ENCODE measurements around the gene NT5M. TPM values are rescaled to one million over a fixed set of nuclear protein-coding genes. Genes with fewer than 3 reads are reported as not detected.

NT5M gene
- total RNA-seq, 1 donor from 2014 or later, result 4.2 TPM

GRCh38 chr17:17347234-17347955 is 44.2 kb downstream of the NT5M start:
- Histone ChIP-seq H3K27me3 (ENCODE audit: control insufficient read depth in 3 of 3, insufficient read depth in 3 of 3, low read length in 3 of 3) (peaks cover 0 to 3% (median 3%) of the 10 kb centered on the region in 3 donors), H3K9ac (ENCODE audit: low read depth in 1 of 3, low read length in 3 of 3) (no peak overlapping the region), H3K4me3 (ENCODE audit: low read length in 3 of 3) (no peak overlapping the region), H3K27ac (ENCODE audit: low read depth, low read length) (no peak overlapping the region), H3K4me1 (ENCODE audit: control insufficient read depth in 3 of 3, insufficient read depth in 3 of 3, low read length in 3 of 3) (peaks cover 9 to 24% (median 20%) of the 10 kb centered on the region in 3 donors), H3K9me3 (ENCODE audit: control insufficient read depth in 3 of 3, low read length in 3 of 3) (no peaks in the 10 kb centered on the region), H3K36me3 (ENCODE audit: control insufficient read depth in 3 of 3, insufficient read depth in 3 of 3, low read length in 3 of 3) (peaks cover 0 to 3% (median 0%) of the 10 kb centered on the region in 3 donors)

- Histone ChIP-seq H3K4me1 (ENCODE audit: control insufficient read depth in 3 of 3, insufficient read depth in 3 of 3, low read length in 3 of 3) (peaks cover 9 to 24% (median 20%) of the 10 kb centered on the region in 3 donors), H3K27ac (ENCODE audit: low read depth, low read length) (no peak overlapping the region), H3K9ac (ENCODE audit: low read depth in 1 of 3, low read length in 3 of 3) (no peak overlapping the region), H3K9me3 (ENCODE audit: control insufficient read depth in 3 of 3, low read length in 3 of 3) (no peaks in the 10 kb centered on the region), H3K27me3 (ENCODE audit: control insufficient read depth in 3 of 3, insufficient read depth in 3 of 3, low read length in 3 of 3) (peaks cover 0 to 3% (median 3%) of the 10 kb centered on the region in 3 donors), H3K4me3 (ENCODE audit: low read length in 3 of 3) (no peak overlapping the region), H3K36me3 (ENCODE audit: control insufficient read depth in 3 of 3, insufficient read depth in 3 of 3, low read length in 3 of 3) (no peaks in the 10 kb centered on the region)
These were observed 45.0 kb downstream of the NT5M start for GRCh38 chr17:17347956-17348871.

DNA sequence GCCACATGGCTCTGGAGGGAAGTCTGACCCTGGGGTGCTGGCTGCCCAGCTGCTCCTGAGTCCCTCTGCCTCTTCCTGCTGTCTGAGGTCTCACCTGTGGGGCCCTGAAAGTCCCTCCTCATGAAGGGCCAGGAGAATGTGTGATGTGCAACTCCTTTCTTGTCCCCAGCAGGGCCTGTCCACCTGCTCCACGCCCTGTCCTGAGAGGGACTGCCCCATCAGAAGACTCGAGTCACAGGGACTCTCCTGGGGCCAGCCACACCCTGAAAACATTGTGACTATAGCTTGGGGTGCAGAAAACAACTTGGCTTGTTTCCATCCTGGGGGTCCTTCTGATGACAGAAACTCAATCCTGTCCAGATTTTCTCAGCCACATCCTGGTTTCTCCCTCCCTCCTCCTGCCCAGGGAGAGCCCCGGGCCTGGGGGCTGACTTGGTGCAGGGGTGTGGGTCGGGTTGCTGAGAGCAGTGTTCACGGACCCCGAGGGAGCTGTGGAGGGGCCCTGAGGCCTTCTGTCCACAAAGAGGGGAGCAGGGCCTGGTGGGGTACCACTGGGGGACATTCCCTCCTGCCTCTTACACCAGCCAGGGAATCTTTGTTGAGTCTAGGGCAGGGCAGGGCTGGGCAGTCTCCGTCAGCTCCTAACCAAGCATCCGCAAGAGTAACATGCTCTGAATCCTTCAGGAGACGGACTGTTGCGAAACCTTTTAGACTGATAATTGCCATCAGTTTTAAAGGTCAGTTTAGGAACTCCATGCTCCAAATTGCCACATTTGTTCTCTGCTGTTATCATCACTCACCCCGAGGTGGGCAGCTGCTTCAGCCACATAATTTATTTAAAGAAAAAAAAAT is 45.9 kb downstream of the NT5M start:
- no peak overlapping the region for H3K27ac ChIP-seq (ENCODE audit: low read depth, low read length)
- H3K36me3 ChIP-seq (ENCODE audit: control insufficient read depth in 3 of 3, insufficient read depth in 3 of 3, low read length in 3 of 3), result no peaks in the 10 kb centered on the region
- no peak overlapping the region for H3K4me3 ChIP-seq (ENCODE audit: low read length in 3 of 3)
- H3K9ac ChIP-seq (ENCODE audit: low read depth in 1 of 3, low read length in 3 of 3), result no peak overlapping the region
- peaks cover 9 to 23% (median 20%) of the 10 kb centered on the region in 3 donors for H3K4me1 ChIP-seq (ENCODE audit: control insufficient read depth in 3 of 3, insufficient read depth in 3 of 3, low read length in 3 of 3)
- H3K9me3 ChIP-seq (ENCODE audit: control insufficient read depth in 3 of 3, low read length in 3 of 3), result no peaks in the 10 kb centered on the region
- H3K27me3 ChIP-seq (ENCODE audit: control insufficient read depth in 3 of 3, insufficient read depth in 3 of 3, low read length in 3 of 3), result peaks cover 0 to 3% (median 3%) of the 10 kb centered on the region in 3 donors

DNA sequence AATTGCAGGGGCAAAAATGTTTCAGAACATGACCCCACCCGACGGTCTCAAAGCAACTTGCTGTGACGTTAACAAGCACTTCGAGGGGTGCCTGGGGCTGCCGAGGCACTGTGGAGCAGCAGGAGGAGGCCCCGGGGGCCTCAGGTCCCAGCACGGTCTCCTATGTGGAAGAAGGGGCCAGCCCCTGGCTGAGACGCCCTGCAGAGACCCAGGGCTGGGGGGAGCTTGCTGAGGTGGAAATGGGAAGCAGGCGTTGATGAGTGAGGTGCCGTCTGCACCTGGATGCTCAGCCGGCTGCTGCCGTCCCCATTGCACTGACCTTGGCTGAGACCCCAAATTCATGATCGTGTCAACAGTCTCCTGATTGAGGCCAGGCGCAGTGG is 46.5 kb downstream of the NT5M start:
- no peak overlapping the region for H3K27ac ChIP-seq (ENCODE audit: low read depth, low read length)
- H3K9me3 ChIP-seq (ENCODE audit: control insufficient read depth in 3 of 3, low read length in 3 of 3), result no peaks in the 10 kb centered on the region
- no peak overlapping the region for H3K4me3 ChIP-seq (ENCODE audit: low read length in 3 of 3)
- H3K9ac ChIP-seq (ENCODE audit: low read depth in 1 of 3, low read length in 3 of 3), result no peak overlapping the region
- H3K27me3 ChIP-seq (ENCODE audit: control insufficient read depth in 3 of 3, insufficient read depth in 3 of 3, low read length in 3 of 3), result peaks cover 0 to 3% (median 3%) of the 10 kb centered on the region in 3 donors
- H3K36me3 ChIP-seq (ENCODE audit: control insufficient read depth in 3 of 3, insufficient read depth in 3 of 3, low read length in 3 of 3), result no peaks in the 10 kb centered on the region
- H3K4me1 ChIP-seq (ENCODE audit: control insufficient read depth in 3 of 3, insufficient read depth in 3 of 3, low read length in 3 of 3), result peaks cover 9 to 17% (median 15%) of the 10 kb centered on the region in 3 donors

DNA sequence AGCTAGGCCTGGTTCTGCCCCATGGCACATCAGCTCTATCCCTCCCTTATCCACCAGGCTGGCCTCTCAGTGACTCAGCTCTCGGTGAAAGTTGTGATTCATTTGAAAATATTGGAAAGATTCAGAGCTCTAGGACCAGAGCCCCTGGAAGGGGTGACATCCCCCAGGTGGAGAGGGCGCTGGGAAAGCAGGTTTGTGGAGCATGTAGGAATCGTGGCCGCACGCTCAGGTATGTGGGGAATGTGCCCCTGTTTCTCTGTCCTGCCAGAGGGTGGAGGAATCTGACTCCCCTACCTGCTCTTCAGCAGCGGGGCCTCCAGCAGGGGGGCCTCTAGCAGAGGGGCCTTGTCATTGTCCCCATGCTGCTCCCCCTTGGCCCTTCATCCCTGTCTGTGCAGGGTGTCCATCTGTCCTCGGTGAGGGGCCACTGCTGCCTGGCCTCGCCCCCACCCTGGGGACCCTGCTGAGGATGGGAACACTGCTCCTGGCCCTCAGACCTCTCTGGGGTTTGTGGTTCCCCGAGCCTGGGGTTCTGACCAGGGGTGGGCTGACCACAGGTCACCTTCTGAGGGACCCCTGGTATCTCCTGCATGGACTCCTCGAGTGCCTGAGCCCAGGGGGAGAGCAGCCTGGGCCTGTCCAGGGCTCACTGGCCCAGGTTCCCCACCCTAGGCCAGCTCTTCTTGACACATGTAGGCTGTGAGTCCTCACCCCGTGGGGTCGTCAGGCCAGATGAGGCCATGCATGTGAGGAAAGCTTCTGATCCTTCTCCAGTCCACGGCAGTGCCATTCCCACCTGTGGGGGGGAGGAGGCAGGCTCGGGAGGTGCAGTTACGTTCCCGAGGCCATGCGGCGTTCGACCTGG is 47.5 kb downstream of the NT5M start:
- Histone ChIP-seq H3K9me3 (ENCODE audit: control insufficient read depth in 3 of 3, low read length in 3 of 3) (no peaks in the 10 kb centered on the region), H3K4me1 (ENCODE audit: control insufficient read depth in 3 of 3, insufficient read depth in 3 of 3, low read length in 3 of 3) (peaks cover 9 to 18% (median 14%) of the 10 kb centered on the region in 3 donors)

DNA sequence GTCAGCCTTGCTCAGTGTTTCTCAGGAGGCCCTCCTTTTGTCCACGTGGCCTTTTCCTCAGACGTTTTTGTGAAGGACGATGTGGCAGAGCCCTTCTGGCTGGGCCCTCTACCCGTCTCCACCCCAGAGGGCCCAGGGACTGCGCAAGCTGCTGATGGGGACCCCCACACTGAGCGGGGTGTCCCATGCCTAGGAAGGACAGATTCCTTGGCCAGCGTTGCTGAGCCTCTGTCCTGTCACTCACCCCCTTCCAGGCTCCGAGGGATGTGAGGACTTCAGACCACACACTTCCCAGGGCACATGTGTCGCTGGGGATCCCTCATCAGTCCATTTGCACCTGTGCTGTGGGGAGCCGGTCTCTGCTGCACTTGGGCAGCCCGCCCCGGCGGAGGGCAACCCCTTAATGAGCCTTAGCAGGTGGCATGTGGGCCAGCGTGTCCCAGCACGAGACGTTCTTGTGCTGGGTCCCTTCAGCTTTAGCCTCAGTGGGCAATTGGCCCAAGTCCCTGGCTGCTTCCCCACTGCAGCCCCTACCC is 48.3 kb downstream of the NT5M start:
- Histone ChIP-seq H3K9ac (ENCODE audit: low read depth in 1 of 3, low read length in 3 of 3) (peak overlapping the region in 1 of 3 donors; percentile 16), H3K27ac (ENCODE audit: low read depth, low read length) (no peak overlapping the region), H3K9me3 (ENCODE audit: control insufficient read depth in 3 of 3, low read length in 3 of 3) (no peaks in the 10 kb centered on the region)

More for the DNA sequence above, 47.5 kb downstream of the NT5M start:
- H3K36me3 ChIP-seq (ENCODE audit: control insufficient read depth in 3 of 3, insufficient read depth in 3 of 3, low read length in 3 of 3), result no peaks in the 10 kb centered on the region
- H3K27me3 ChIP-seq (ENCODE audit: control insufficient read depth in 3 of 3, insufficient read depth in 3 of 3, low read length in 3 of 3), result peaks cover 0 to 8% (median 3%) of the 10 kb centered on the region in 3 donors
- no peak overlapping the region for H3K4me3 ChIP-seq (ENCODE audit: low read length in 3 of 3)
- H3K9ac ChIP-seq (ENCODE audit: low read depth in 1 of 3, low read length in 3 of 3), result peak overlapping the region in 1 of 3 donors; percentile 12
- H3K27ac ChIP-seq (ENCODE audit: low read depth, low read length), result no peak overlapping the region

DNA sequence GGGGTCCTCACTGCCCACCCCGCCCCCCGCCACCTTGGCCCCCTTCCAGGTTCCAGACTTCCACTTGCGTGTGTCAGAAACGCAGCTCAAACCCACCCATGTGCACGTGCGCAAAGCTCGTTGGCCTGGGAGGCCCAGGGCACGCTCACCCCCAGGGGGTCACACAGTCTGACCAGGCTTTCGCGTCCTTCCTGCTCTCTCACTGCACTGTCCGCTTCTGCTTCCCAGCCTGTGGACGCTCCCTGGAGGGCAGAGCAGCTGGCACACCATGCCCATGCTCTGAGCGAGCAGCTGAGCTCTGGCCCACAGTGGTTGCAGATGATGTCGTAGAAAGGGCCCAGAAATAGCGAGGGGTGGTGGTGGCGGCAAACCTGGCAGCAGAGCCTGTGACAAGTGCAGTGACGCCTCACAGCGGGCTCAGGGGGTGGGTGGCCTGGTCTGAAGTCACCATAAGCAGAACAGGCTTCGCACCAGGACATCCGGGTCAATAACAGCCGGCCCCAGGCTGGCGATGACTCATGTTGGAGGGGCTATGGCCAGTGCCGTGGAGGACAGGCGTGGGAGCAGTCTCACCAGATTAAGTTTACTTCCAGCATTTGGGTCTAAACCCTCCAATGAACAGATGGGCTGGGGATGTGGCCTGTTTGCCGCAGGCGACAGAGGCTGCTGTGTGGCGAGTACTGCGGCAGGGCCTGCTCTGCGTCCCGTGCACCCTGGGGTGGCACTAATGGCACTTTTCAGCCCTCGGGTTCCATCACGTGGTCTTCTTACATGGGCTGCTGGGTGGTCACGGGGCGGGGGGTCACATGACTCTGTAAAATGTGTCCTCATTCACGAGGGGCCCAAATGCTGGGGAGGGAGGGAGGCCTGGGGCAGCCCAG is 49.0 kb downstream of the NT5M start:
- Histone ChIP-seq H3K9ac (ENCODE audit: low read depth in 1 of 3, low read length in 3 of 3) (peak overlapping the region; percentile 12 to 64 (median 43)), H3K4me1 (ENCODE audit: control insufficient read depth in 3 of 3, insufficient read depth in 3 of 3, low read length in 3 of 3) (peaks cover 9 to 18% (median 14%) of the 10 kb centered on the region in 3 donors)

More for the DNA sequence above, 48.3 kb downstream of the NT5M start:
- Histone ChIP-seq H3K27me3 (ENCODE audit: control insufficient read depth in 3 of 3, insufficient read depth in 3 of 3, low read length in 3 of 3) (peaks cover 0 to 8% (median 3%) of the 10 kb centered on the region in 3 donors), H3K36me3 (ENCODE audit: control insufficient read depth in 3 of 3, insufficient read depth in 3 of 3, low read length in 3 of 3) (no peaks in the 10 kb centered on the region), H3K4me1 (ENCODE audit: control insufficient read depth in 3 of 3, insufficient read depth in 3 of 3, low read length in 3 of 3) (peaks cover 9 to 18% (median 14%) of the 10 kb centered on the region in 3 donors), H3K4me3 (ENCODE audit: low read length in 3 of 3) (no peak overlapping the region)

More for the DNA sequence above, 49.0 kb downstream of the NT5M start:
- H3K27ac ChIP-seq (ENCODE audit: low read depth, low read length), result no peak overlapping the region
- no peaks in the 10 kb centered on the region for H3K36me3 ChIP-seq (ENCODE audit: control insufficient read depth in 3 of 3, insufficient read depth in 3 of 3, low read length in 3 of 3)
- peaks cover 0 to 8% (median 3%) of the 10 kb centered on the region in 3 donors for H3K27me3 ChIP-seq (ENCODE audit: control insufficient read depth in 3 of 3, insufficient read depth in 3 of 3, low read length in 3 of 3)
- H3K9me3 ChIP-seq (ENCODE audit: control insufficient read depth in 3 of 3, low read length in 3 of 3), result no peaks in the 10 kb centered on the region
- H3K4me3 ChIP-seq (ENCODE audit: low read length in 3 of 3), result peak overlapping the region in 2 of 3 donors; percentile 40 to 58
